GM13976 (cell line): Measurements from ENCODE around the gene CAMK2D.

Source experiments
- DNase-seq: peaks from one replicate; pipeline ENCODE4 v3.0.0; 2012; ENCODE audit warnings: low spot score
- in situ Hi-C: fragments of 300-500 bp; cut with MboI; formaldehyde crosslinking; loops from one replicate; pipeline ENCODE4 v1.12.0; 2022; ENCODE audit warnings: low sequenced_read_pairs, mixed read lengths, inconsistent platforms; ENCODE audit not compliant: unreplicated experiment
- TF ChIP-seq, protein P1 (sequence below): IDR thresholded peaks from 2 replicates; pipeline ENCODE4 v1.5.1; 2012; ENCODE audit warnings: borderline replicate concordance, mild to moderate bottlenecking; ENCODE audit not compliant: insufficient read depth; ENCODE audit errors: extremely low read depth, missing control alignments, control extremely low read depth

CAMK2D gene

DNA sequence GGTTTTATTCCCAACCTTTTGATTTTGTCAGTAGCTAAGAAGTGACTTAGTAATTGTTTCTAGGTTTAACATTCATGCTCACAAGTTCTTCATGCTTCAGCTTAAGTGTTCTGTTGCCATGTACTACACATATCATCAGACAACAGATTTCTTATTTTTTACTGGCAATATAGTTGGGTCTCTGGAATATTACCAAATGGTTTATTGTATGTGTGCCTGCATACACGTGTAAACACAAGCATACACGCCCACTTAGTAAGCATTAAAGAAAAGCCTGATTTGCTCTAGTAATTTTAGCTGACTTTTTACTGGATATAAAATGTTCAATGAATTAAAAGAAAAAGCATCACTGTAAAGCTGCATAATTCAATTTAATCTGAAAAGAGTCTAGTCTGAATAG is 199.8 kb downstream of the CAMK2D start:
- DNase-seq: no peak
- TF ChIP-seq, protein P1, sequence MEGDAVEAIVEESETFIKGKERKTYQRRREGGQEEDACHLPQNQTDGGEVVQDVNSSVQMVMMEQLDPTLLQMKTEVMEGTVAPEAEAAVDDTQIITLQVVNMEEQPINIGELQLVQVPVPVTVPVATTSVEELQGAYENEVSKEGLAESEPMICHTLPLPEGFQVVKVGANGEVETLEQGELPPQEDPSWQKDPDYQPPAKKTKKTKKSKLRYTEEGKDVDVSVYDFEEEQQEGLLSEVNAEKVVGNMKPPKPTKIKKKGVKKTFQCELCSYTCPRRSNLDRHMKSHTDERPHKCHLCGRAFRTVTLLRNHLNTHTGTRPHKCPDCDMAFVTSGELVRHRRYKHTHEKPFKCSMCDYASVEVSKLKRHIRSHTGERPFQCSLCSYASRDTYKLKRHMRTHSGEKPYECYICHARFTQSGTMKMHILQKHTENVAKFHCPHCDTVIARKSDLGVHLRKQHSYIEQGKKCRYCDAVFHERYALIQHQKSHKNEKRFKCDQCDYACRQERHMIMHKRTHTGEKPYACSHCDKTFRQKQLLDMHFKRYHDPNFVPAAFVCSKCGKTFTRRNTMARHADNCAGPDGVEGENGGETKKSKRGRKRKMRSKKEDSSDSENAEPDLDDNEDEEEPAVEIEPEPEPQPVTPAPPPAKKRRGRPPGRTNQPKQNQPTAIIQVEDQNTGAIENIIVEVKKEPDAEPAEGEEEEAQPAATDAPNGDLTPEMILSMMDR: no peak
- in situ Hi-C loops: no loop called here

DNA sequence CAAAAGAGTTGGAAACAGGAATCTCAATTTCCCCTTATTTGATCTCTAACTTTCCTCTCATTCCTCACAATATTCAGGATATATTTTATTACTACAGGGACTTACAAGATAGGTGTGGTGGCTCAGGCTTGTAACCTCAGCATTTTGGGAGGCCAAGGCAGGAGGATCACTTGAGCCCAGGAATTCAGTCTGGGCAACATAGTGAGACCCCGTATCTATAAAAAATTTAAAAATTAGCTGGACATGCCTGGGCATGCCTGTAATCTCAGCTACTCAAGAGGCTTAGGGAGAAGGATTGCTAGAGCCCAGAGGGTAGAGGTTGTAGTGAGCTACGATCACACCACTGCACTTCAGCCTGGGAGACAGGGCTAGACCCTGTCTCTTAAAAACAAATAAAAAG is 200.4 kb downstream of the CAMK2D start:
- TF ChIP-seq, protein P1: no peak
- in situ Hi-C loops: no loop called here
- DNase-seq: no peak

DNA sequence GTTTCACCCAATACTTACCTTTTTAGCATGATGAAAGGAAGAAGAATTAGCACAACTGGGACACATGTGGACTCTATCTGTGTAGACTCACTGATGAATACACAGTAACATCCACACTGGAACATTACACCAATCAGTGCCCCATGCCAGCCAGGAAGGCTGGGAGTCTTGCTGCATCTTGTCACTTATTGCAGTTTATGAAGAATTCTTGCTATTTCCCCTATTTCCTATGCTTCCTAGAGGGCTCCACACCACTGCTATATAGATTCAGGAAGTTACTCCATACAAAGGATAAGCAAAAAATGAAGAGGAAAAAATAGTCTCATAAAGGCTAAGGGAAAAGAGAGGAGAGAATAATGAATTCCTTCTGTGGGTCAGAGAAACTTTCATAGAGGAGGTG is 201.0 kb downstream of the CAMK2D start:
- in situ Hi-C loops: no loop called here
- DNase-seq: no peak
- TF ChIP-seq, protein P1: no peak

DNA sequence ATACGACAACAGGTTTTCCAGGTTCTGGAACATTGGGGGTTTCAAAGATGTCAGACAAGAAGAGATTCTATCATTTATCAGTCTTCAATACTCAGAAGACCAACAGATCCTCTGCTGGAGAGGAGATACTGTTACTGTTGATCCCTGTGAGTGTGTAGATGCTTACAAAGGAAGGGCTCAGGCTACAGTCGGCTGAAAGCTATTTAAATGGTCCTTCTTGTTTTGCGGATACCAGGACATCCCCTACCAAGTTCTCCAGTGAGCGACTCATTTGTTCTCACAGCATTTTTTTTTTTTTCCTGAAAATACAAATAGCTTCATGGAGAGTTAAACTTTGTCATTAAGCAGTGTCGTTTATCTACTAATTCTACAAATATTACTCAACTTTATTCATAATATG is 201.6 kb downstream of the CAMK2D start:
- no peak for DNase-seq
- TF ChIP-seq, protein P1: no peak
- in situ Hi-C loops: no loop called here

DNA sequence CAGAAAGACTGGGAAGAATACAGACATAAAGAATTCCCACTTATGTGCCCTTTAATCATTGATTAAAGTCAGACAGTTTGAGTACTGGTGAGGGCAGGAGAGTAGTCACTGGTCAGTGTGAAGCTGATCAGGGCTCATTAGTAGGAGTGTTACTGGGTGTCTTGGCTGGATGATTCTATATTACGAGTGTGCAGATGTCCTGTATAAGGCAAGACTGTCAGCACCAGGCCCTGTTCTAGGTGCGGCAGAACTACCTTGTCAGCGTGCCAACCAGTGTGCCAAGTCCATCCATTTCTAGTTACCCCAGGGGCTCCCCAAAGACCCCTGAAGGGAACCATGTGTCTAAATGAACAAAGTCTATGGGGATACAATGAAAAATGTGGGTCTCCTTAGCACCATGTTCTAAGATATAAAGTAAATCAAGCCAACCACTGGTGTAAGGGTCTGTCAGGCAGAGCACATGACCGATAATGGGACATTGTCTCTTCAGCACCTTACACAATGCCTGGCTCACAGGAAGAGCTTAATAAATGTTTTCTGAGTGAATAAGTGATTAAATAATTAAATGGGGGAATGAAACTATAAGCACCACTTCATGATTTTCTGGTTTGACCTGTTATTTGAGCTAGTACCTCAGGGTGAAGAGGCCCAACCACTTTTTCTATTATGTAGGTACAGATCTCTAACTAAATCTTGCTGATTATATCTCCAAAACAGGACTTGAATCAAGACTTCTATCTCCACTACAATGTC is 205.0 kb downstream of the CAMK2D start:
- no peak for DNase-seq
- TF ChIP-seq, protein P1: no peak
- in situ Hi-C loops: no loop called here

DNA sequence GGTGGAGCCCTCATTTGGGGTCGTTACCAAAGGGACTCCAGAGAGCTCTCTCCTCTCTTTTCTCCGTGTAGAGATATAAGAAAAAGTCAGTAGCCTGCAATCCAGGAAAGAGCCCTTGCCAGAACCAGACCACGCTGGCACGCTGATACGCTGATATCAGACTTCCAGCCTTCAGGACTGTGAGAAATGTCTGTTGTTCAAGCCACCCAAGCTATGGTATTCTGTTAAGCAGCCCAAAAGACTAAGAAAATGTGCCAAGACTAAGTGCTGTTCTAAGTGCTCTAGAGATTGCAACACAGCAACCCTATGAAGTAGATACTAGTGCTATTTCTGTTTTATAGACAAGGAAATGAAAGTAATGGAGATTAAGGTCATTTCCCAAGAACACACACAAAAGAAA is 205.7 kb downstream of the CAMK2D start:
- DNase-seq: no peak
- in situ Hi-C loops: no loop called here
- TF ChIP-seq, protein P1: no peak
